ENCODE measurements around the gene CSK.

Gene CSK

DNA sequence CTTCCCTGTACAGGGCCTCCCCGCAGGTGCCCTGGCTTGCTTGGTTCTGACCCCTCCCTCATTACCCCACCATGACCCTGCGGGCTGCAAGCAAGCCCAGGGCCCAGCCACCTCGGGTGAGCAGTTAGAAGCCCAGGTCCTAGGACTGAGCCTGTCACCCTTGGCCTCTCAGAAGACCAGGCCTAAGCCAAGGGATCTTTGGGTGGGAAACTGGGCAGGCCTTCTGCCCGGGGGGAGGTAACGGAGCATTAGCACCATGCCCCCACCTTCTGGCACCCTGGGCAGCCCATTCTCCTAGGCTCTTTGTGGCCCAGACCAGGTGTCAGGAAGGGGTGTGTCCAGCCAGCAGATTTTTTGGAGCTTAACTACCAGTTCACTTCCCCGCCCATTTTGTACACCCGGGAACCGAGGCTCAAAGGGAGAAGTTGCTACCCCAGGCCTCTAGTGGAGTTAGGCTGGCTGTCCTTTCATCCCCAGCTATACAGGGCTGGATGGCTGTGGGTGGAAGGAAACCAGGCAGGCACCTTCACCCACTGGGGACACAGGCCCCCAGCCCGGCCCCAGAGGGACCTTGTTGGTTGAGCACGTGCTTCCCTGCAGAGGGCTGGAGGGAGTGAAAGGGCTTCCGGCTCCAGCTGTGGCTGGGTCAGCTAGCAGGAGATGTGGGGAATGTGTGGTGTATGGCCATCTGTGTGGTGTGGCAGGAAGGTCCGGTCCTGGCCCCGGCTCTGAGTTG lies 1.4 kb downstream of the CSK start:
- TF ChIP-seq, protein P1, sequence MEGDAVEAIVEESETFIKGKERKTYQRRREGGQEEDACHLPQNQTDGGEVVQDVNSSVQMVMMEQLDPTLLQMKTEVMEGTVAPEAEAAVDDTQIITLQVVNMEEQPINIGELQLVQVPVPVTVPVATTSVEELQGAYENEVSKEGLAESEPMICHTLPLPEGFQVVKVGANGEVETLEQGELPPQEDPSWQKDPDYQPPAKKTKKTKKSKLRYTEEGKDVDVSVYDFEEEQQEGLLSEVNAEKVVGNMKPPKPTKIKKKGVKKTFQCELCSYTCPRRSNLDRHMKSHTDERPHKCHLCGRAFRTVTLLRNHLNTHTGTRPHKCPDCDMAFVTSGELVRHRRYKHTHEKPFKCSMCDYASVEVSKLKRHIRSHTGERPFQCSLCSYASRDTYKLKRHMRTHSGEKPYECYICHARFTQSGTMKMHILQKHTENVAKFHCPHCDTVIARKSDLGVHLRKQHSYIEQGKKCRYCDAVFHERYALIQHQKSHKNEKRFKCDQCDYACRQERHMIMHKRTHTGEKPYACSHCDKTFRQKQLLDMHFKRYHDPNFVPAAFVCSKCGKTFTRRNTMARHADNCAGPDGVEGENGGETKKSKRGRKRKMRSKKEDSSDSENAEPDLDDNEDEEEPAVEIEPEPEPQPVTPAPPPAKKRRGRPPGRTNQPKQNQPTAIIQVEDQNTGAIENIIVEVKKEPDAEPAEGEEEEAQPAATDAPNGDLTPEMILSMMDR (IDR thresholded peaks at IDR 0.05; ENCODE audit: borderline replicate concordance, extremely low read depth, low read length, poor library complexity, severe bottlenecking) = no peak
- TF ChIP-seq EZH2 (IDR thresholded peaks at IDR 0.05; ENCODE audit: borderline replicate concordance, low read depth, low read length, severe bottlenecking) = no peak
- Histone ChIP-seq H3K9me3 (ENCODE audit: insufficient read depth, low read length, severe bottlenecking) (no peaks in the 10 kb centered on the region), H2AFZ (ENCODE audit: low read depth, low read length) (no peak overlapping the region), H3K27ac (ENCODE audit: low read length) (peak overlapping the region; percentile 88), H3K4me1 (ENCODE audit: insufficient read depth, low read length) (peaks cover 91% of the 10 kb centered on the region), H3K27me3 (ENCODE audit: insufficient read depth, low read length, poor library complexity) (no peaks in the 10 kb centered on the region), H3K36me3 (ENCODE audit: insufficient read depth, low read length) (peaks cover 18% of the 10 kb centered on the region), H3K9ac (ENCODE audit: low read depth, low read length) (peak overlapping the region; percentile 89), H4K20me1 (ENCODE audit: insufficient read depth, low read length) (peaks cover 56% of the 10 kb centered on the region), H3K79me2 (ENCODE audit: insufficient read depth, low read length) (peaks cover 60% of the 10 kb centered on the region), H3K4me2 (ENCODE audit: insufficient read depth, low read length) (peak overlapping the region; percentile 97), H3K4me3 (ENCODE audit: low read depth in 1 of 2, low read length in 2 of 2) (peak overlapping the region; percentile 86 to 96; a peak in 3 of 4 replicates)
- DNase-seq (peak; percentile 68), ATAC-seq (ENCODE audit: insufficient read depth, low read depth) (no peak)

GRCh38 chr15:74783808-74784175 lies 1.9 kb downstream of the CSK start:
- no peak for DNase-seq
- Histone ChIP-seq H3K4me1 (ENCODE audit: insufficient read depth, low read length) (peaks cover 91% of the 10 kb centered on the region), H4K20me1 (ENCODE audit: insufficient read depth, low read length) (peaks cover 62% of the 10 kb centered on the region), H3K4me2 (ENCODE audit: insufficient read depth, low read length) (peak overlapping the region; percentile 97), H3K4me3 (ENCODE audit: low read depth in 1 of 2, low read length in 2 of 2) (peak overlapping the region; percentile 86 to 96; a peak in 3 of 4 replicates), H3K36me3 (ENCODE audit: insufficient read depth, low read length) (peaks cover 24% of the 10 kb centered on the region), H3K9me3 (ENCODE audit: insufficient read depth, low read length, severe bottlenecking) (no peaks in the 10 kb centered on the region), H3K9ac (ENCODE audit: low read depth, low read length) (peak overlapping the region; percentile 89), H3K27ac (ENCODE audit: low read length) (peak overlapping the region; percentile 88), H3K79me2 (ENCODE audit: insufficient read depth, low read length) (peaks cover 66% of the 10 kb centered on the region), H2AFZ (ENCODE audit: low read depth, low read length) (no peak overlapping the region), H3K27me3 (ENCODE audit: insufficient read depth, low read length, poor library complexity) (no peaks in the 10 kb centered on the region)
- ATAC-seq (ENCODE audit: insufficient read depth, low read depth) = no peak
- no peak for TF ChIP-seq EZH2 (IDR thresholded peaks at IDR 0.05; ENCODE audit: borderline replicate concordance, low read depth, low read length, severe bottlenecking)

GRCh38 chr15:74784426-74785193 lies 2.7 kb downstream of the CSK start:
- no peak for ATAC-seq (ENCODE audit: insufficient read depth, low read depth)
- H4K20me1 ChIP-seq (ENCODE audit: insufficient read depth, low read length) = peaks cover 70% of the 10 kb centered on the region

More at GRCh38 chr15:74784426-74785193, 2.7 kb downstream of the CSK start:
- peaks cover 32% of the 10 kb centered on the region for H3K36me3 ChIP-seq (ENCODE audit: insufficient read depth, low read length)
- H2AFZ ChIP-seq (ENCODE audit: low read depth, low read length) = no peak overlapping the region
- no peaks in the 10 kb centered on the region for H3K9me3 ChIP-seq (ENCODE audit: insufficient read depth, low read length, severe bottlenecking)
- no peaks in the 10 kb centered on the region for H3K27me3 ChIP-seq (ENCODE audit: insufficient read depth, low read length, poor library complexity)
- H3K79me2 ChIP-seq (ENCODE audit: insufficient read depth, low read length) = peaks cover 74% of the 10 kb centered on the region
- H3K9ac ChIP-seq (ENCODE audit: low read depth, low read length) = peak overlapping the region; percentile 89
- H3K4me1 ChIP-seq (ENCODE audit: insufficient read depth, low read length) = peaks cover 92% of the 10 kb centered on the region
- peak overlapping the region; percentile 29; the same call in 1 of the 2 replicates for H3K27ac ChIP-seq (ENCODE audit: low read length)
- peak overlapping the region; percentile 97 for H3K4me2 ChIP-seq (ENCODE audit: insufficient read depth, low read length)
- no peak for TF ChIP-seq EZH2 (IDR thresholded peaks at IDR 0.05; ENCODE audit: borderline replicate concordance, low read depth, low read length, severe bottlenecking)
- TF ChIP-seq, protein P1 (IDR thresholded peaks at IDR 0.05; ENCODE audit: borderline replicate concordance, extremely low read depth, low read length, poor library complexity, severe bottlenecking) = no peak
- DNase-seq = no peak
- no peak overlapping the region; a peak in 2 of 4 replicates for H3K4me3 ChIP-seq (ENCODE audit: low read depth in 1 of 2, low read length in 2 of 2)

Data from DND-41 (cell line).